Measurements from ENCODE around the gene ACP5.
A peak's percentile ranks its signal among the peaks of the same experiment; 100 is the strongest.

DNA sequence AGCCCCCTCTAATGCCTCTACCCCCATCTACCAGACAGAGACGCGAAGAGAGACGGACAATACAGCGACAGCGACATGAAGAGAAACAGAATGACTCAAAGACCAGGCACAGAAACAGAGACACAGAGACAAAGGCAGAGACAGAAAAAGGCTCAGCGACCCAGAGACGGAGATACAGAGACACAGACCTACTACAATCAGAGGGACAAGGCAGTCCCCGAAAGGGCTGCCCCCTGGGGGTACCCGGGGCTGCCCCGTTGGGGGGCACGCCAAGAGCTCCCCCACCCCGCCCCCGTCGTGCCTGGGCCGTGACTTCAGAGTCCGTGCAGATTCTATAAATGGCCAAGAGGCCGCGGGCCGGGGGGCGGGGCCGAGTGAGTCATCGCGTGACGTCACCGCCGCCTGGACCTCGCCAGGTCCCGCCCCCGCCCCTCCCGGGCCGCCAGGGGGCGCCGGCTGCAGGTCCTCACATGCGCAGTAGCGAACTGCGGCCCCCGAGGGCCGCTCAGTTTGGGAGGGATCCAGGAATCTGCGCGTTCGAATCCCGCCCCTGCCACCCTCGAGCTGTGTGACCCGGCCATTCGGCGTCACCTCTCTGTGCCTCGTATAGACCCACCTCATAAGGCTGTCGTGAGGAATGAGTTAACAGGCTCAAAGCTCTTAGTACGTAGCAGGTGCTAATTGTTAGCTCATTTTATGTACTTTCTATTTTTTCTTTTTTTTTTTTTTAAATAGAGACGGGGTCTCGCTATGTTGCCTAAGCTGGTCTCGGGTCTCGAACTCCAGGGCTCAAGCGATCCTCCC lies 41.5 kb downstream of the ACP5 start:
- TF ChIP-seq, protein P1, sequence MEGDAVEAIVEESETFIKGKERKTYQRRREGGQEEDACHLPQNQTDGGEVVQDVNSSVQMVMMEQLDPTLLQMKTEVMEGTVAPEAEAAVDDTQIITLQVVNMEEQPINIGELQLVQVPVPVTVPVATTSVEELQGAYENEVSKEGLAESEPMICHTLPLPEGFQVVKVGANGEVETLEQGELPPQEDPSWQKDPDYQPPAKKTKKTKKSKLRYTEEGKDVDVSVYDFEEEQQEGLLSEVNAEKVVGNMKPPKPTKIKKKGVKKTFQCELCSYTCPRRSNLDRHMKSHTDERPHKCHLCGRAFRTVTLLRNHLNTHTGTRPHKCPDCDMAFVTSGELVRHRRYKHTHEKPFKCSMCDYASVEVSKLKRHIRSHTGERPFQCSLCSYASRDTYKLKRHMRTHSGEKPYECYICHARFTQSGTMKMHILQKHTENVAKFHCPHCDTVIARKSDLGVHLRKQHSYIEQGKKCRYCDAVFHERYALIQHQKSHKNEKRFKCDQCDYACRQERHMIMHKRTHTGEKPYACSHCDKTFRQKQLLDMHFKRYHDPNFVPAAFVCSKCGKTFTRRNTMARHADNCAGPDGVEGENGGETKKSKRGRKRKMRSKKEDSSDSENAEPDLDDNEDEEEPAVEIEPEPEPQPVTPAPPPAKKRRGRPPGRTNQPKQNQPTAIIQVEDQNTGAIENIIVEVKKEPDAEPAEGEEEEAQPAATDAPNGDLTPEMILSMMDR (IDR thresholded peaks at IDR 0.05 in 2 of 3, conservative IDR thresholded peaks at IDR 0.05 in 1 of 3; ENCODE audit: control insufficient read depth in 2 of 3, extremely low read depth in 1 of 3, insufficient read depth in 1 of 3, low read depth in 3 of 3, low read length in 3 of 3): peak; percentile 88 to 92 (median 90)
- TF ChIP-seq POLR2A (IDR thresholded peaks at IDR 0.05; ENCODE audit: low read depth, low read length) (no peak), POLR2AphosphoS5 (IDR thresholded peaks at IDR 0.05; ENCODE audit: low read length) (no peak), SREBF2 (IDR thresholded peaks at IDR 0.05; ENCODE audit: low read length) (no peak), SIN3A (IDR thresholded peaks at IDR 0.05; ENCODE audit: low read depth, low read length) (no peak)
